GM10266 (cell line): ENCODE data around the gene HOXB13.

Experiments used
- DNase-seq: peaks from one replicate; pipeline ENCODE4 v3.0.0; 2012; ENCODE audit errors: extremely low spot score
- CTCF ChIP-seq: IDR thresholded peaks from 2 replicates; pipeline ENCODE4 v1.5.1; 2012; ENCODE audit warnings: mild to moderate bottlenecking, low read depth; ENCODE audit not compliant: control insufficient read depth, insufficient read depth; ENCODE audit errors: missing control alignments

The HOXB13 gene

GRCh38 chr17:48715496-48716399 is 12.8 kb downstream of the HOXB13 start:
- no peak for DNase-seq
- TF ChIP-seq CTCF: no peak

DNA sequence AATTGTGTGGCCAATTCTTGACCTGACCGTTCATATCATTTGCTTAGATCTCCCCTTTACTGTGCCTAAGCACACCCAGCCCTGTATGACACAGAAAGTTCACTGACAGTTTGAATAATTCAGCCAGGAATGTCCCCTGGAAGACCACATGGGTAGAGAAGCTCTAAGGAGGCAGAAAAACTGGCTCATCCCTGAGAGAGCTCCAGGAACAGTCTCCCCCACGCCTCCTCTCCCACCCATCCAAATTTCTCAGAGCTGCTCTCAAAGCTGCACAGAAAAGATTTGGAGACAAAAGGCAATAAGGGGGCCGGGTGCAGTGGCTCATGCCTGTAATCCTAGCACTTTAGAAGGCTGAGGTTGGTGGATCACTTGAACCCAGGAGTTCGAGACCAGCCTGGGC is 17.4 kb downstream of the HOXB13 start:
- peak; percentile 3 for DNase-seq
- no peak for TF ChIP-seq CTCF

DNA sequence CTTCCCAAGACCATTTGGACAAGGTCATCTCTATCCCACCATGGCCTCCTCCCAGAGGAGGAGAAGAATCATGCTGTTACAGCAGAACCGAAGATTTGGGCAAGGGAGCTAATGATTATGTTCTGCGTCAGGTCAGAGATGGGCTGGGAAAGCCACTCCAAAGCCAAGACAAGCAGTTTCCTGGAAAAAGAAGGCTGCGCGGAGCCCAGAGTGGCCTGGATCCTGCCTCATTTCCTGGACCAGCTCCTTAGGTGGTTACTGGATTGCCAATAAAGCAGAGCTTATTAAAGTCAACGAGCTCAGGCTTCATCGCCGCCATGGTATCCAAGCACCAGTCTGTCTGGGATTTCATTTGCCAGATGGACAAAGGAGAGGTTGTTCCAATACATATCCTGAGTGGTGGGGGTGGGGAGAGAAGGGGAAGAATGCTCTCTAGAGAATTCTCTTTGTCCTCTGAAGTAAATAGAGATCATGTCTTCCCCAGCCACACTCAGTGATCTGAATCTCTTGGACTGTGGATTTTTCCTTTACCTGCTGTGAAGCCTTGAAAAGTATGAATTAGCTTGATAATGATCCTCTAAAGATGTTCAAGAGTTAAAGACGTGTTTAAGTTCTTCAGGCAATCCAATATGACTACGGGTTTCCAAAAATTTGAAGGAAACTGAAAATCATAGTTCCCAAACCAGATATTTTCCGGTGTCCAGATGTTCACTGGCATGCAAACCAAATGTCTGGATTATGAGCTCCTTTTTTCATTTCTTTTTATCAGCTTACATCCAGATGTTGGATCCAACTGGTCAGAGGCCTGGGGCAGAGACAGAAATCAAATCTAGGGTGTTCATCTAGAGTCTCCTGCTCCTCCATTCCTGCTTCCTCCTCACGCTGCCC is 23.9 kb downstream of the HOXB13 start:
- no peak for TF ChIP-seq CTCF
- DNase-seq: no peak

DNA sequence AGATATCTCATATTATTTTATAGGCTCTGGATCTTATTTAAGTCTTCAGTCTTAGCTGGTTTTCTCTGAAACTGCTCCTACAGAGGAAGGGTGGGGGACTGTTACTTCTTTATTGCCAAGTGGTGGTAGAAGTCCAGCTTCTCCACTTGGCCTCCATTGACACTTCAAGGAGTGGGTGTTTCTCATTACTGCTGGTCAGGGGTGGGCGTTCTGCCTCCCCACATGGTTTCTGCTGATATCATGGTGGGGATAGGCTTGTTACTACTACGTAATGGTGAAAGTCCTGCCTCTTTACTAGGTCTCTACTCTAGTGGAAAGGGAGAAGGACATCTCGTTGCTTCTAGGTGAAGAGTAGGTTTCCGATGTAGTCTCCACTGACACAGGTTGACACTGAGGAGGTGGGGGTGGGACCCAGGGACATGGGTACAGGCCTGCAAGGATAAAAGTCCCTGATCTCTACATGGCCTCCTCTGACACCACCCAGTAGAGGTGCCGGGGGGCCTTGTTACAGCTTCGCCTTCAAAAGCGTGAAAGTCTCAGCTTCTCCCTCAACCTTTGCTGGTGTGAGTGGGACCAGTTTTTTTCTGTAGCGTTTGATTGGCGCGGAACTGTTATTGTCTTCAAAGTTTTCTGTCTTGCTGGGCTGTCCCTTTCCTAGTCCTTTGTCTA is 26.6 kb downstream of the HOXB13 start:
- TF ChIP-seq CTCF: no peak
- DNase-seq: no peak

DNA sequence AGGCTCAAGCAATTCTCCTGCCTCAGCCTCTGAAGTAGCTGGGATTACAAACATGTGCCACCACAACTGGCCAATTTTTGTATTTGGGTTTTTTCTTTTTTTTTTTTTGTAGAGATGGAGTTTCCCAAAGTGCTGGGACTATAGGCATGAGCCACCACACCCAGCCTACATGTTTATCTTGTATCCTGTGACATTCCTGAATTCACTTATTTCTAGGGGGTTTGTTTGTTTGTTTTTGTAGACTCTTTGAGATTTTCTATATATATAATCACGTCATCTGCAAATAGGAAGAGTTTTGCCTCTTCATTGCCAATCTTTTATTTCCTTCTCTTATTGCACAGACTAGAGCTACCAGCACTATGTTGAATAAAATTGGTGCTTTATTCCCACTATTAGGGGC is 35.4 kb downstream of the HOXB13 start:
- DNase-seq: no peak
- TF ChIP-seq CTCF: no peak

GRCh38 chr17:48692049-48692448 is 36.5 kb downstream of the HOXB13 start:
- no peak for DNase-seq

More at GRCh38 chr17:48692049-48692448, 36.5 kb downstream of the HOXB13 start:
- no peak for TF ChIP-seq CTCF
